HG02759 (cell line): ENCODE results near the gene ACAP2.
A peak's percentile ranks its signal among the peaks of the same experiment; 100 is the strongest.
"Not testable (repeated sequence)": the region's sequence is repeated elsewhere in the genome, so short reads cannot be mapped to it uniquely, and the experiment has no call there.

Experiments
- ATAC-seq: cut with Tn5 transposase; IDR thresholded peaks from one replicate; pipeline ENCODE4 v1.9.1; 2021; ENCODE audit warnings: mild to moderate bottlenecking, moderate library complexity; ENCODE audit not compliant: unreplicated experiment

Gene ACAP2

DNA sequence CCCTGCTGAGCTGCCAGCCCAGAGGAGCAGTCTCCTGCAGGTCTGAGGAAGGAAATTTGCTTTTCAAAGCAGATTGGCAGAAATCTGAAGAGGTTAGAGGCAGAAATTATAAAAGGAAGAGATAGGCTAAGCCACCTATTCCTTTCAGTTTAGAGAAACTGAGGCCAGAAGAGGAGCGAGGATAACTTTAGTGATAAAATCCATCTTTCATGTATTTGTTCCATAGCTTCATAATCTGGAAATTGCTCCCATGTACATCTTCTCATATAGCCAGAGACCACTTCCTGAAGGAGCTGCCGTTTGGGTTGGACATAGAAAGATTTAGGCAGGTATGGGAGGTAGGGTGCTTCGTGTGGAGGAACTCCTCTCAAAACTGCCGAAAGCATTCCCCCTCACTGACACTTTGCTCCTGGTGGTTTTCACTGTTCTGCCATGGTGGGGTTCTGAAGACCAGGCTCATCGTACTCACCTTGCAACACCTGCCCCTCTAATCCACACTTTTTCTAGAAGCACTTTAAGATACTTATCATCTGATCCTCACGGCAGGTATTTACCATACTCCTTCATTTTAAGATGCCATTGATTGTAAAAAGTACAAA is 670 bp upstream of the ACAP2 start:
- ATAC-seq = no peak

DNA sequence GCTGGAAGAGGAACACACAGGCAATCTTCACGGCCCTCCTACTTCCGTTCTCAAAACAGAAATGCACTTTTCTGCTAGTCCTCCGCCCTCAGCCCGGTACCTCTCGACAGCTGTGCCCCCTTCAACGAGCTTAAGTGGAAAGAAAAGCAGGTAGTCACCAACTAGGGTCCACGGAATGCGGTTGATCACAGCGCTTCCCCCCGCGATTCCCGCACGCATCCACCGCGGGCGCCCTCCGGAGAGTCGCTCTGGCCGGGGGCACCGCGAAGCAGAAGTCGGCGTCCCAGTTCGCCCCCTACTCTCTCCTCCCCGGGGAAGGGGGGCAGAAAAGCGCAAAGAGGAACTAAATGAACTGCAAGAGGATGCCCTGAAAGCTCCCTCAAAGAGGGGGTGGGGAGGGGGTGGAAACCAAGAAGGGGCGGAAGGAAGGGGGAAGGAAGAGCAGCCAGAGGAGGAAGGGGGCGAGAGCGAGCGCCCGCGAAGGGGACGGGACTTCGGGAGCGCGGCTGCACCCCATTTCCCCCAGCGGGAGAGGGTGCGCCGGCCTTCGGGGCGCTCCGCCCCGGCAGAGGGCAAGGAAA is 738 bp downstream of the ACAP2 start:
- peak; percentile 8 for ATAC-seq

DNA sequence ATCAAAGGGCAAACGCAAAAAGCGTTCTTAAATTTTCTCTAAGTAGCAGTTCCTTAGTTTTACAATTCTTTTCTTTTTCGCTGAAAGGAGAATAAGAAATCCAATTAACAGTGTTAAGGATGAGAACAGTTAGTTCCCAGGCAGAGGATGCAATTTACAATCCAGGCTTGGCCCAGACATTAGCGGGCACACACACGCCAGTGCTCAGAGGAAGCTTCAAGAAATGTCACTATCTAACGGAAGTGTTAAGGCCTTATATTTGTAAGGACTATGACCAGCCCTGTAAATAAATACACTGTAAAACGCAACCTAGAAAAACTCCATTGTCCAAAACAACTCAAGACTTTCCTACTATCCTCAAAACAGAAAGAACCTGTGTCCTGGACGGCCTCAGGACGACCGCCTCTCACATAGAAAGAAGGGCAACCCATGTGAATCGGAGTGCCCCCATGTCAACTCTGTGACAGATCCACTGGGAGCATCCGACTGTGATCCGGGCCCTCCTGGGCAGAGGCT is 1.3 kb downstream of the ACAP2 start:
- no peak for ATAC-seq

DNA sequence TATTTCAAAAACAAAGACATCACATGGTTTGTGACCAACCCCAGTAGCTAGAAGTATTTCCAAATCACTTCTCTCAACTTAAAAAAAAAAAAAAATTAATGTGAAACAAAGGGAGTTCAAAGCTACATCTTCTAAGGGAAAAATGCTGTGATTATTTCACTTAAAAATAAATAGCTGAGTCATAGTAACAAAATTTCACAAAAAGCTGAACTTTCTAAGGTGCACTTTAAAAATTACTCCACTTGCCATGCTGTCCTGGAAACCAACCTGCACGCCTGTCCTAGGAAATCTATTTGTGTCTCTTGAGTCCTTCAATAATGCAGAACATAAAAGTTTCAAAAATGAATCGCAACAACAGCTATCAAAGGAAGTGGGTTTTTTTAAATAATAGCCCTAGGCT is 1.8 kb downstream of the ACAP2 start:
- no peak for ATAC-seq

DNA sequence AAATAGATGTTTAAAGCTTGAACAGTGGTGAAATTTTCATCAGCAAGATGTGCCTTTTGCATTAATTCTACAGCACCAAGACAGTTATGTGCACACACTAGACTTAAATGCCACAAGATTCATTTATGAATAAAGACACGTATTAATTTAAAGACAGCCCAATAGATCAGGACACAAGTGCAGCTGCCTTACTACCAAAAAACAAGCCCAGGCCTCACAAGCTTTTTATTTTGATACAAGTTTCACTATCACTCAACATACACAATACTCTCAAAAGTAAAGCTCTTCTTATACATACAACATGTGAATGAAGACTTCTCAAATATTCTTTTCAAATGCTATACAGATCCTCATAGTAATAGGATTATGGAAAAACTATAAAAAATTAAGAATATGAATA is 2.4 kb downstream of the ACAP2 start:
- no peak for ATAC-seq

DNA sequence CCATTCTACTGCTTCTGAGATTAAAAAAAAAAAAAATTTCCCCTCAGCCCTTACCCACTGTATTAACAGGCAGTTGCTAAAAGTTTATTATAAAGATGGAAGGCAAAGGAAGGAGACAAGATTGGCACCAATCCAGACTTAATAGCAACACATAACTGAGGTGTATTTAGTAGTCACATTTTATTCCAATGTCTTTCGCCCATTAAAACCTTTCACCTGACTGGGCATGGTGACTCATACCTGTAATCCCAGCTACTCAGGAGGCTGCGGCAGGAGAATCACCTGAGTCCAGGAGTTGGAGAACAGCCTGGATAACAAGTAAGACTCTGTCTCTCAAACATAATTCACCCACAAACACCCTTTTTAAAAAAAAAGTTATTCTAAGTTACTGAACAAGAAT is 4.4 kb downstream of the ACAP2 start:
- ATAC-seq = no peak

DNA sequence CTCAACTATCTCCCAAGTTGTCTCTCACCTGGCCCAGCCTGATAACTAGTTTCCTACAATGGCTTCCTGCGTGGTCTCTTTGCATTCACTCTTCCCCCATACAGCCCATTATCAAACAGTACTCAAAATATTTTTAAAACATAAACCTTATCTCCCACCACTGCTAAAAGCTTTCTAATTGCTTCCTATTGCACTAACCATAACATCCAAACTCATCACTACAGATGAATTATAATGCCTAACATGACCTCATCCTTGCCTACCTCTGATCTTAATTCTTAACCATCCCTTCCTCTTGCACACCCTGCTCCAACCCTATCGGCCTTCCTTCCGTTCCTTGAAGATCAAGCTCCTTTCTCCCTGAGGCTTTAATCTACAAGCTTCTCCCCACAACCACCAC is 17.0 kb downstream of the ACAP2 start:
- no peak for ATAC-seq

DNA sequence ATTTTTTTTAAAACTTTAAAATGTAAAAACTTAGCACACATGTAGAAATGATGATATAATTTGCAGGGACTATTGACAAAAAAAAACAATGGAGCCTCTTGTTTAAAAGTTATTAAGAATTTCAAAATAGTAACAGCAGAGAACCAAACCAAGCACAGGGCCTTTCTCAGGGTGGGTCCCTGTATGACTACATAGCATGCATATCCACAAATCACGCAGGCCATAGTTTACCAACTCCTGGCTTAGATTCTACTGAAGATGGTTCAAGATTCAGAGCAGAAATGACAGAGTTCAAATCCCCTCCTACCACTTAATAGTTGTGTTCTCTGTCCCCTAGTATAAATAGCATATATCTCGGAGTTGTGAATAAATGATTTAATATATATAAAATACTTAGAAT is 19.0 kb downstream of the ACAP2 start:
- ATAC-seq = no peak

DNA sequence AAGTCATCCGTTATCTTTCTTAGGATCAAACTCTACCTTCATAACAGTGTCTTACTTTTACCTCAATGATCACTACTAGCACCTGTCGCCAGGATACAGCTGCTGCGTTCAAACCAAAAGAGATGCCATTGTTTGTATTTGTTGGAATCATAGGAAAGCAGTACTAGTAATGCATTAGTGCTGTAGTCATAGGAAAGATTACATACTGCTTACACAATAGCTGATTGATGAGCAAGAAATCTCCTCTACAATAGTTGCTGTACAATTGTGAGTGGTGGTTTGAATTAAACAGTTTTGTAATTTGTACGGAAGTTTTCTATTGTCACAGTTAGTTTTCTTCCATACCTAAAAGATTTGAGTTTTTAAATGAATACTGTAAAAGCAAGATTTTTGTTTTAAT is 21.4 kb downstream of the ACAP2 start:
- no peak for ATAC-seq

DNA sequence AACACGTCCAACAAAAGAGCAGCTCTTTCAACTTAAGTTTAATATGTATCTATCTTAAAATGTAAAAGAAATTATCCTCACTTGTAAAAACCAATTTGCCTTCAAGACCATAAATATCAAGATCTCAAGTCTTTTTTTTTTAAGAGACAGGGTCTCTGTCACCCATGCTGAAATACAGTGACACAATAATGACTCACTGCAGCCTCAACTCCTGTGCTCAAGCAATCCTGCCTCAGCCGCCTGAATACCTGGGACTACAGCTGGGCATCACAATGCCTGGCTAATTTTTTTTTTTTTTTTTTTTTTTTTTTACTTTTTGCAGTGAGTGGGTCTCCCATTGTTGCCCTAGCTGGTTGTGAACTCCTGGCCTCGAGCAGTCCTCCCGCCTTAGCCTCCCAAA is 26.0 kb downstream of the ACAP2 start:
- no peak for ATAC-seq

DNA sequence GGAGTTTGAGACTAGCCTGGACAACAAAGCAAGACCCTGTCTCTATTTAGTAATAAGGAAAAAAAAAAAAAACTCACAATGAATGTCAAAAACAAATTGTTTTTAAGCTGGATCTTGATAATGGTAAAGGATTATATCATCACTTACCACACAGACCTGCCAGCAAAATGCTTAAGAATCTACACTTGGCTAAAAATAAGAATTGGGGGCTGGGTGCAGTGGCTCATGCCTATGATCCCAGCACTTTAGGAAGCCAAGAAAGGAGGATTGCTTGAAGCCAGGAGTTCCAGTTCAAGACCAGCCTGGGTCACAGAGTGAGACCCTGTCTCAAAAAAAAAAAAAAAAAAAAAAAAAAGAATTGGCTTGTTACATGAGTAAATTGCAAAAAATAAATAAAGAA is 31.0 kb downstream of the ACAP2 start:
- no peak for ATAC-seq

DNA sequence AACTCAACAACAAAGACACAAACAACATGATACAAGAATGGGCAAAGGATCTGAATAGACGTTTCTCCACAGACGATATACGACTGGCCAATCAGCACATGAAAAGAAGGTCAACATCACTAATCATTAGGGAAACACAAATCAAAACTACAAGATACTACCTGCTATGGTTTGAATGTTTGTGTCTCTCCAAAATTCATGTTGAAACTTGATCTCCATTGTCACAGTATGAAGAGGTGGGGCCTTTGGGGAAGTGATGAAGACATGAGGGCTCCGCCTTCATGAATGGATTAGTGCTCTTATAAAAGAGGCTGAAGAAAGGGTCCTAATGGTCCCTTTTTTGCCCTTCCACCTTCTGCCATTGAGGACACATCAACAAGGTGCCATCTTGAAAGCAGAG is 32.3 kb downstream of the ACAP2 start:
- no peak for ATAC-seq

DNA sequence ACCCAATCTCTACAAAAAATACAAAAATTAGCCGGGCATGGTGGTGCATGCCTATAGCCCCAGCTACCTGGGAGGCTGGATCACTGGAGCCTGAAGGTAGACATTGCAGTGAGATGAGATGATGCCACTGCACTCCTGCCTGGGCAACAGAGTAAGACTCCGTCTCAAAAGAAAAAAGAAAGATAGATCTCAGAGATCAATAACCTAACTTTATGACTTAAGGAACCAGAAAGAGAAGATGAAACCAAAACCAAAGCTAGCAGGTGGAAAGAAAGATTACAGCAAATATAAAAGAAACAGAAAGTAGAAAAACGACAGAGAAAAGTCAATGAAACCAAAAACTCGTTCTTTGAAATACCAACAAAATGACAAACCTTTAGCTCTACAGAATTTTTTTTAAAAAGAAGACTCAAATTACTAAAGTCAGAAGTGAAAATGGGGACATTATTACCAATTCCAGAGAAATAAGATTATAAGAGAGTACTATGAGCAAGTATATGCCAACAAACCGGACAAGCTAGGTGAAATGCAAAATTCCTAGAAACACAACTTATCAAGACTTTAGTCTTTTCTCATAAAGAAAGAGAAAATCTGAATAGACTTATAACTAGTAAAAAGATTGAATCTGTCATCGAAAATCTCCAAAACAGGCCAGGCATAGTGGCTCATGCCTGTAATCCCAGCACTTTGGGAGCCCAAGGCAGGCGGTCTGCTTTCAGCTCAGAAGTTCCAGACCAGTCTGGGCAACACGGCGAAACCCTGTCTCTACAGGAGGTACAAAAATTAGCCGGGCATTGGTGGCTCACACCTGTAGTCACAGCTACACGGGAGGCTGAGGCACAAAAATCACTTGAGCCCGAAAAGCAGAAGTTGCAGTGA is 35.0 kb downstream of the ACAP2 start:
- ATAC-seq = no peak

DNA sequence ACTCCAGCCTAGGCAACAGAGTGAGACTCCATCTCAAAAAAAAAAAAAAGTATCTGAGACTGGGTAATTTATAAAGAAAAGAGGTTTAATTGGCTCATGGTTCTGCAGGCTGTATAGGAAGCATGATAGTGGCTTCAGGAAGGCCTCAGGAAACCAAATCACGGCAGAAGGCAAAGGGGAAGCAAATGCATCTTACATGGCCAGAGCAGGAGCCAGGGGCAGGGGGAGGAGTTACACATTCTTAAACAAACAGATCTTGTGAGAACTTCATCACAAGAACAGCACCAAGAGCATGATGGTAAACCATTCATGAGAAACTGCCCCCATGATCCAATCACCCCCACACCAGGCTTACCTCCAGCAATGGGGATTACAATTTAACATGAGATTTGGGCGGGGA is 37.2 kb downstream of the ACAP2 start:
- ATAC-seq = no peak

DNA sequence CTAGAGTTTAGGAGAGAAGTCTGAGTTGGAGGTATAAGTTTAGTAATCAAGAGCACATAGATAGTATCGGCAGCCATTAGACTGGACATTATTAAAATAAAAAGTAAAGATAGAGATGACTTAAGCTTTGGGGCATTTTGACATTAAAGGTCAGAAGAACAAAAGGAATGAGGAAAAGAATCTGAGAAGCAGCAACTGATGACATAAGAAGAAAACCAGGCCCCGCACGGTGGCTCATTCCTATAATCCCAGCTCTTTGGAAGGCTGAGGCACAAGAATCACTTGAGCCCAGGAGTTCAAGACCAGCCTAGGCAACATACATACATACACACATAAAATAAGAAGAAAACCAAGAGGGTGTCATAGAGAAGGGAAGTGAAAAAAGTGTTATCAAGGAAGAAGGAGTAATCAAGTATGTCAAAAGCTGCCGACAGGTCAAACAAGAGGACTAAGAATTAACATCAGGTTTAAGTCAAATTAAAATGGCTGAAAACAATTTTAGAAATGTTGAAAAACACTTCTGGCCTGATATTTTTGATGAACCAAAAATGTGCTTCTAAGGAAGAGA is 38.9 kb downstream of the ACAP2 start:
- ATAC-seq = no peak

DNA sequence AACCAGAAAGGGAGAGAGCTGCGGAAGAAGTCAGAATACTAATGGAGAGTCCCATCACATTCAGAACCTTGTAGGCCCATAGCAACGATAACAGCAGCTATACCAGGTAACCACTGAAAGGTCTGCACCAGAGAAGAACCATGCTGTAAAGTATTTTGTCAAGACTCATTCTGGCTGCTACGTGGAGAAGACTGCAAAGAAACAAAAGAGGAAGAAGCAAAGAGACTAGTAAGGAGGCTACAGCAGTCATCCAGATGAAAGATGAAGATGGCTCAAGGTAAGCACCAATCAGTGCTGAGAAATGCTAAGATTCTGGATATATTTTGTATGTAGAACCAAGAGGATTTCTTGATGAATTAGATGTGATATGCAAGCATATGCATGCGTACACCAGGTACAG is 39.6 kb downstream of the ACAP2 start:
- ATAC-seq = no peak

DNA sequence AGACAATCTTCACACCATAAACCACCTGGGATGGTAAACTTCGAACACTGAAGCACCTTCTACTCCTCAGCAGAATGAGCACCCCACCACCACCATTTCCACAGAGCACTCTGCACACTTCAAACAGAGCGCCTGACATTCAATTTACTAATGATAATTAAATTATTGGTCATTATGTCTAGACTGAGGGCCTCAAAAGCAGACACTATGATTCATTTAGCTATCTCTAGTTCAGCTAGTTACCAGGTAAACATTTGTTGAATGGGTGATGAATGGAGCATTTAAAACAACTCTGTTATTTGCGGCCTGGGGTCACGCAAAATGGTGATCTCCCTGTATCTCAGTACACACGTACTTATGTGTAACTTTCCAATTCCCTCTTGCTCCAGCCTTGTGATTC is 40.9 kb downstream of the ACAP2 start:
- no peak for ATAC-seq

DNA sequence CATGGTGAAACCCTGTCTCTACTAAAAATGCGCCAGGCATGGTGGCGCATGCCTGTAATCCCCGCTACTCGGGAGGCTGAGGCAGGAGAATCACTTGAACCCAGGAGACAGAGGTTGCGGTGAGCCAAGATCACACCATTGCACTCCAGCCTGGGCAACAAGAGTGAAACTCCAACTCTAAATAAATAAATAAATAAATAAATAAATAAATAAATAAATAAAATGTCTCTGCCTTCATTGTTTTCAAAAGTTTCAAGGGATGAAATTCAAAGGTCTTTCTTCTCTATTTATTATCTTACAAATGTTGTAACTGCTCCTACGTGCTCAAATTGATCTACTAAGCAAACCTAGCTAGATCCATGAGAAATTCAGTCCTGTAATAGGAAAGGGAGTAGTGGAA is 44.4 kb downstream of the ACAP2 start:
- not testable (repeated sequence) for ATAC-seq

DNA sequence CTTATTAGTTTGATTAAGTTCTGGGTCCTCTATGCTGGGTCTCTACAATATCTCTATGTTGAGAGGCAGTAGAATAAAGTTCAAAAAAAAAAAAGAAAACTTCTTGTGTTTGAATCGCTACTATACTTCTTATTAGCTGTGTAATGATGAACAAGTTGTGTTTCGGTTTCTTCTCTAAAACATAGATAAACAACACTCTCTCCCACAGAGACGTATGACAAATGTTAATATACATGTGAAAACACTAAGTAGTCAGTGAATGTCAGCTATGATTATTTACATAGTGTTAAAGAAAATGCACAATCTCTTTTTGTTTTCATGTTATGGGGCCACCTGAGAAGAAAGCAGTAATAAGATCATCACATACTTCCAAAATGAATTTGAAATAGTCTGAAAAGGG is 45.3 kb downstream of the ACAP2 start:
- ATAC-seq = no peak

DNA sequence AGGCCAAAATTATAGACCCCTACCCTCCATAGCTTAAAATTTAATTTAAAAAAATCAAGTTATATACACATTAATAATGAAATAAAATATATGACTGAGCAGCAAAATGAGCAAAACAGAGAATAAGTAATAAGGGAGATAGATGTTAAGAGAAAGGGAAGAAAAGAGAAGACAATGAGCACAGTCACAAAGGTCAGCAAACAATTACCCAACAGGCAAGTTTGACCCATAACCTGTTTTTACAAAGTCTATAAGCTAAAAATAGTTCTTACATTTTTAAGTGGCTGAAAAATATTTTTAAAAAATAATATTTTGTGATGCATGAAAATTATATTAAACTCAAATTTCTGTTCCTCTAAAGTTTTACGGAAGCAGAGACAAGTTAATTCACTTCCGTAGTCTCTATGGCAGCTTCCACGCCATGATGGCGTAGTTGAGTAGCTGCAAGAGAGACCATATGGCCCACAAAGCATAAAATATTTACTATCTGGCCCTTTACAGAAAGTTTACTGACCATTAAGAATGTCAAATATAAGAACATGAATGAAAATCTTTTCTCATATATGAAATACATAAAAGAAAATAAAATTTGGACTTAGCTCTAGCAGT is 47.5 kb downstream of the ACAP2 start:
- no peak for ATAC-seq

DNA sequence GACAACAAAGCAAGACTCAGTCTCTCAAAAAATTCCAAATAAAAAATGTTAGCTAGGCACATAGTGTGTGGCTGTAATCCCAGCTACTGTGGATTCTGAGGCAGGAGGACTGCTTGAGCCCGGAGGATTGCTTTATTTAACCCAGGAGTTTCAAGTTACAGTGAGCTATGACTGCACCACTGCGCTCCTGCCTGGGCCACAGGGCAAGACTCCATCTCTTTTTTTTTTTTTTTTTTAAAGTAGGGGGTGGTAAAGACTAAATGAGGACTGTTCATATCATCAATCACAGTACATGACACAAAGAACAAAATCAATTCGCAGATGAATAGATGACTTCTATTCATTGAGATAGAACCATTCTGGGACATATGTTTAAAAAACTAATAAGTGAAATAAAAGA is 48.1 kb downstream of the ACAP2 start:
- peak; percentile 25 for ATAC-seq
